ENCODE data around the gene CACNA1G. TPM values are rescaled to one million over a fixed set of nuclear protein-coding genes. Genes with fewer than 3 reads are reported as not detected.

The CACNA1G gene
- total RNA-seq, 1 donor from 2014 or later: not detected

DNA sequence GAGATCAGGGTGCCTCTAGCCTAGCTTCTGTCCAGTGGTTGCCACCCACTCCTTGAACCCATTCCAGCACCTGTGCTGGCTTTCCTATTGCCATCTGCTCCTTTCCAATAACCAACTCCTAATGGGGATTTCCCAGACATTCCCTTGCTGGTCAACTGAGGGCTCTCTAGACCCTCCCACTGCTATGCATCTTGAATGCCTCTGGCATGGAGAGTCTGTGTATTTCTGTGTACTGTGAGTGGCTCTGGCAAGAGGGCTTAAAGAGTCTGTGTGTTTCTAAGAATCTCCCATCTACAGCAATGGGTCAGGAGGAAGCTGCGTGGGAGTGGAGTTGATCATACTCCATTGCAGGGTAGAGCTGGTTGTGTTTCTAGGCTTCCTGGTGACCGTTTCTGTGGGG is 39.0 kb upstream of the CACNA1G start:
- no peaks in the 10 kb centered on the region for H3K36me3 ChIP-seq (ENCODE audit: control insufficient read depth, insufficient read depth, low read length)
- TF ChIP-seq, protein P1, sequence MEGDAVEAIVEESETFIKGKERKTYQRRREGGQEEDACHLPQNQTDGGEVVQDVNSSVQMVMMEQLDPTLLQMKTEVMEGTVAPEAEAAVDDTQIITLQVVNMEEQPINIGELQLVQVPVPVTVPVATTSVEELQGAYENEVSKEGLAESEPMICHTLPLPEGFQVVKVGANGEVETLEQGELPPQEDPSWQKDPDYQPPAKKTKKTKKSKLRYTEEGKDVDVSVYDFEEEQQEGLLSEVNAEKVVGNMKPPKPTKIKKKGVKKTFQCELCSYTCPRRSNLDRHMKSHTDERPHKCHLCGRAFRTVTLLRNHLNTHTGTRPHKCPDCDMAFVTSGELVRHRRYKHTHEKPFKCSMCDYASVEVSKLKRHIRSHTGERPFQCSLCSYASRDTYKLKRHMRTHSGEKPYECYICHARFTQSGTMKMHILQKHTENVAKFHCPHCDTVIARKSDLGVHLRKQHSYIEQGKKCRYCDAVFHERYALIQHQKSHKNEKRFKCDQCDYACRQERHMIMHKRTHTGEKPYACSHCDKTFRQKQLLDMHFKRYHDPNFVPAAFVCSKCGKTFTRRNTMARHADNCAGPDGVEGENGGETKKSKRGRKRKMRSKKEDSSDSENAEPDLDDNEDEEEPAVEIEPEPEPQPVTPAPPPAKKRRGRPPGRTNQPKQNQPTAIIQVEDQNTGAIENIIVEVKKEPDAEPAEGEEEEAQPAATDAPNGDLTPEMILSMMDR (IDR thresholded peaks at IDR 0.05; ENCODE audit: insufficient read depth, low read length, poor library complexity, severe bottlenecking): no peak
- H3K4me3 ChIP-seq (ENCODE audit: low read depth, low read length): no peak overlapping the region
- no peak for DNase-seq (ENCODE audit: low read depth)
- peaks cover 2% of the 10 kb centered on the region for H3K27me3 ChIP-seq (ENCODE audit: control insufficient read depth, insufficient read depth, low read length)

DNA sequence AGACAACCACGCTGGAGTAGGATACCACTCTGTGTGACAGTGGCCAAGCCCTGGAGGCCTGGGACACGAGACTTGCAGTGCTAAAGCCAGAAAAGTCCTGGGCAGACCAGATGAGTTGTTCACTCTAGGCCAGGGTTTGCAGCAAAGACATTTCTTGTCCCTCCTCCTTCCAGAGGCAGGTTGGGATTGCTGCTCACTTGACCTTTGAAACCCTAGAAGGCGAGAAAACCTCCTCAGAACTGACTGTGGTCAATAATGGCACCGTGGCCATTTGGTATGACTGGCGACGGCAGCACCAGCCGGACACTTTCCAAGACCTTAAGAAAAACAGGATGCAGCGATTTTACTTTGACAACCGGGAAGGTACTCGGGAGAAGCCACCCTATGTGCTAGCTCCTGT is 37.7 kb upstream of the CACNA1G start:
- Histone ChIP-seq H3K27me3 (ENCODE audit: control insufficient read depth, insufficient read depth, low read length) (peaks cover 5% of the 10 kb centered on the region), H3K4me3 (ENCODE audit: low read depth, low read length) (no peak overlapping the region), H3K36me3 (ENCODE audit: control insufficient read depth, insufficient read depth, low read length) (no peaks in the 10 kb centered on the region)
- TF ChIP-seq, protein P1 (IDR thresholded peaks at IDR 0.05; ENCODE audit: insufficient read depth, low read length, poor library complexity, severe bottlenecking): no peak
- no peak for DNase-seq (ENCODE audit: low read depth)

DNA sequence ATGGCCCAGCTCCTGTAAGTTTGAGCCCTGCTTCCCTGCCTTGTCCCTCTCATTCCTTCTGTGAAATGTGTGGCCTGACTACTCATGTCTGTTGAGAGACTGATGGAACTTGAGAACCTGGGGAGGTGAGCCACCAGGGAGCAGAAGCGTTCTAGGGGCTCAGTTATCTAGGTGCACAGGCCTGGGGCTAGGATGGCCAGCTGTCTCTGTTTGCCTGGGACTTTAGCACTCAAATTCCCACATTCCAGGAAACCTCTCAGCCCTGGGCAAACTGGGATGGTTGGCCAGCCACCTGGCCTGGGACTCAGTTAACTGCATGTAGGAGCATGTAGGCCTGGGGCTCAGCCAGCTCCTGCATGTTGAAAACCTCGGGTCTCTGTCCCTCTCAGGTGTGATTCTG is 37.3 kb upstream of the CACNA1G start:
- H3K27me3 ChIP-seq (ENCODE audit: control insufficient read depth, insufficient read depth, low read length): peaks cover 5% of the 10 kb centered on the region
- no peak for DNase-seq (ENCODE audit: low read depth)
- no peaks in the 10 kb centered on the region for H3K36me3 ChIP-seq (ENCODE audit: control insufficient read depth, insufficient read depth, low read length)
- no peak overlapping the region for H3K4me3 ChIP-seq (ENCODE audit: low read depth, low read length)
- TF ChIP-seq, protein P1 (IDR thresholded peaks at IDR 0.05; ENCODE audit: insufficient read depth, low read length, poor library complexity, severe bottlenecking): no peak

DNA sequence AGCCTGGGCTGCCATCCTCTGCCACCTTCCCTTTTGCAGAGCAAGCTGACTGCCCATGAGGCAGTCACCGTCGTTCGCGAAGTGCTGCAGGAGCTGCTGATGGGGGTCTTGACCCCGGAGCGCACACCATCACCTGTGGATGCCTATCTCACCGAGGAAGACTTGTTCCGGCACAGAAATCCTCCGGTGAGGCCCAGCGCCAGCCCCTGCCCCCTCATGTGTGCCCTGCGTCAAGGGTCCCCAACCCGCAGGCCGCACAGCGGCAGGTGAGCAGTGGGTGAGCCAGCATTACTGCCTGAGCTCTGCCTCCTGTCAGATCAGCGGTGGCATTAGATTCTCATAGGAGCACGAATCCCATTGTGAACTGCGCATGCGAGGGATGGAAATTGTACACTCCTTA is 35.7 kb upstream of the CACNA1G start:
- H3K4me3 ChIP-seq (ENCODE audit: low read depth, low read length): no peak overlapping the region
- H3K27me3 ChIP-seq (ENCODE audit: control insufficient read depth, insufficient read depth, low read length): peaks cover 7% of the 10 kb centered on the region
- TF ChIP-seq, protein P1 (IDR thresholded peaks at IDR 0.05; ENCODE audit: insufficient read depth, low read length, poor library complexity, severe bottlenecking): no peak

DNA sequence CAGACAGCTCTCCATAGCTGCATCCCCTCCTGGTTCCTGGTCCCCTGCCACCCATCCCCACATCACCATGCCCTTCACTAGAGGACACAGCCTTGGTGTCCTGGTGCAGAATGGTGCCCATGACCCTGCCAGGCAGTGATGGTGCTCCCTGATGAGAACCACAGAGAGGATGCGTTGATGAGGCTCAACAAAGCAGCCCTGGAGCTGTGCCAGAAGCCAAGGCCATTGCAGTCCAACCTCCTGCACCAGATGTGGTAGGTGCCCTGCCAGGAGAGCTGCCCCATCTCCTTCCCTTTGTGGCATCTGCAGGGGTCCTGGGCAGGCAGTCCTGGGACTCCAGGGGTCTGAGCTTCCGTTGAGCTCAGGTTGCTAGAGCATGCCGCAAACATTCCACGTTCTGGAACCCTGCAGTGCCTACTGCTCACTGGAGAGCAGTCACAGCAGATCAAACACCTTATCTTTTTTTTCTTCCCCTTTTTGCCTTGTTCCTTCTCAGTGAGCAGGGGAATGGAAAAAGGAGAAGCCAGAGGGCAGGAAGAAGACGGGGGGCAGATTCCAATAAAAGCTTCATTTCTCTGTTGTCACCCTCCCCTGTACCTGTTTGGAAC is 33.3 kb upstream of the CACNA1G start:
- TF ChIP-seq, protein P1 (IDR thresholded peaks at IDR 0.05; ENCODE audit: insufficient read depth, low read length, poor library complexity, severe bottlenecking): no peak
- no peak for DNase-seq (ENCODE audit: low read depth)
- peaks cover 10% of the 10 kb centered on the region for H3K27me3 ChIP-seq (ENCODE audit: control insufficient read depth, insufficient read depth, low read length)
- no peaks in the 10 kb centered on the region for H3K36me3 ChIP-seq (ENCODE audit: control insufficient read depth, insufficient read depth, low read length)
- H3K4me3 ChIP-seq (ENCODE audit: low read depth, low read length): no peak overlapping the region

More for the DNA sequence above, 35.7 kb upstream of the CACNA1G start:
- DNase-seq (ENCODE audit: low read depth): no peak
- no peaks in the 10 kb centered on the region for H3K36me3 ChIP-seq (ENCODE audit: control insufficient read depth, insufficient read depth, low read length)

DNA sequence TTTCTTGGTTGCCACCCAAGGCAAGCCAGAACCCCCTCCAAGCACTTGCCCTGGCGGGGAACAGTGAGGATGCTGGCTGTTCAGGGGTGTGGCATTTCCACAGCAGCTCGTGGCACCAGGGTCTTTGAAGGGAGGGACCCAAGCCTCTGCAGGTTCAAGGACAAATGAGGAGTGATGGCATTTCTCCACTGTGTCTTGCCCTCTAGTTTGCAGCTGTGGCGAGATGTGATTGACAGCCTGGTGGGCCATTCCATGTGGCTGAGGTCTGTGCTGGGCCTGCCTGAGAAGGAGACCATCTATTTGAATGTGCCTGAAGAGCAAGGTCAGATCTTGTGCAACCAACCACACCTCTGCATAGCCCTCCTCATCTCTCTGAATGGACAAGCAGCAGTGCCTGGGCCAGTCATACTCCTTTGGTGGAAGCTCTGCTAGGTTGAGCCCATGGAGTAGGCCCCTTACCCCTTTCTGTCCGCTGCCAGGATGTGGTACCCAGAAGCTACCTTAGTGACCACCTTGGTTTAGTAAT is 32.5 kb upstream of the CACNA1G start:
- Histone ChIP-seq H3K4me3 (ENCODE audit: low read depth, low read length) (no peak overlapping the region), H3K27me3 (ENCODE audit: control insufficient read depth, insufficient read depth, low read length) (peaks cover 17% of the 10 kb centered on the region), H3K36me3 (ENCODE audit: control insufficient read depth, insufficient read depth, low read length) (no peaks in the 10 kb centered on the region)
- DNase-seq (ENCODE audit: low read depth): no peak
- TF ChIP-seq, protein P1 (IDR thresholded peaks at IDR 0.05; ENCODE audit: insufficient read depth, low read length, poor library complexity, severe bottlenecking): no peak
